ENCODE results near the gene SLC35G6.

SLC35G6 gene

GRCh38 chr17:7515911-7516610, 34.8 kb downstream of the SLC35G6 start:
- no peak for TF ChIP-seq ZNF274 (IDR thresholded peaks at IDR 0.05; ENCODE audit: low read depth, low read length)
- H3K4me3 ChIP-seq (ENCODE audit: low read length), result no peak overlapping the region

GRCh38 chr17:7523033-7523432, 41.8 kb downstream of the SLC35G6 start:
- no peak for TF ChIP-seq ZNF274 (IDR thresholded peaks at IDR 0.05; ENCODE audit: low read depth, low read length)
- no peak overlapping the region for H3K4me3 ChIP-seq (ENCODE audit: low read length)

GRCh38 chr17:7528842-7529241, 47.6 kb downstream of the SLC35G6 start:
- H3K4me3 ChIP-seq (ENCODE audit: low read length), result no peak overlapping the region
- TF ChIP-seq ZNF274 (IDR thresholded peaks at IDR 0.05; ENCODE audit: low read depth, low read length), result no peak

GRCh38 chr17:7530023-7530900, 49.0 kb downstream of the SLC35G6 start:
- H3K4me3 ChIP-seq (ENCODE audit: low read length), result no peak overlapping the region
- no peak for TF ChIP-seq ZNF274 (IDR thresholded peaks at IDR 0.05; ENCODE audit: low read depth, low read length)
